Kidney (tissue), 14 donors: ENCODE results near the gene TMEM169. TPM values are rescaled to one million over a fixed set of nuclear protein-coding genes. Genes with fewer than 3 reads are reported as not detected.

Source experiments
- DNase-seq, 5 donors: peaks; one replicate each; pipeline ENCODE4 v3.0.0-alpha.2; 2013 to 2020
- FAIRE-seq: peaks from 2 replicates; lab custom pipeline; 2012; peaks lifted over from hg19 to GRCh38; lab: Jason Lieb, UNC
- H3K27ac ChIP-seq, 2 donors: one replicate each; pipeline ENCODE4 v1.7.0; 2013; ENCODE audit warnings: low read depth in 2 of 2, low read length in 2 of 2, inconsistent platforms in 1 of 2
- H3K27me3 ChIP-seq: one replicate; pipeline ENCODE4 v1.7.1; 2013; ENCODE audit warnings: low read length, inconsistent platforms; ENCODE audit not compliant: control insufficient read depth, insufficient read depth
- H3K36me3 ChIP-seq, 3 donors: one replicate each; pipeline versions ENCODE4 v1.7.0 to v1.7.1; 2013; ENCODE audit warnings: low read length in 3 of 3, control low read depth in 1 of 3, inconsistent platforms in 1 of 3; ENCODE audit not compliant: insufficient read depth in 3 of 3, control insufficient read depth in 2 of 3
- H3K4me1 ChIP-seq, 3 donors: one replicate each; pipeline versions ENCODE4 v1.7.0 to v1.7.1; 2013; ENCODE audit warnings: low read length in 3 of 3, inconsistent platforms in 1 of 3, low read depth in 1 of 3; ENCODE audit not compliant: control insufficient read depth in 2 of 3, insufficient read depth in 2 of 3
- H3K4me3 ChIP-seq, 3 donors: one replicate each; pipeline versions ENCODE4 v1.7.0 to v1.8.1; 2013; ENCODE audit warnings: low read length in 3 of 3, control low read depth in 1 of 3, inconsistent platforms in 1 of 3
- H3K9ac ChIP-seq, 3 donors: one replicate each; pipeline versions ENCODE4 v1.7.0 to v1.7.1; 2013; ENCODE audit warnings: low read length in 3 of 3, control low read depth in 1 of 3, inconsistent platforms in 1 of 3
- H3K9me3 ChIP-seq, 3 donors: one replicate each; pipeline versions ENCODE4 v1.7.0 to v1.7.1; 2013; ENCODE audit warnings: low read length in 3 of 3, control low read depth in 1 of 3, inconsistent platforms in 1 of 3; ENCODE audit not compliant: control insufficient read depth in 2 of 3, insufficient read depth in 1 of 3
- CTCF ChIP-seq: IDR thresholded peaks from 3 replicates; pipeline ENCODE4 v1.5.1; 2012; ENCODE audit warnings: mild to moderate bottlenecking, moderate library complexity, borderline replicate concordance; ENCODE audit not compliant: insufficient read depth; ENCODE audit errors: extremely low read depth
- intact Hi-C: fragments of 100-400 bp; cut with DNase I; formaldehyde crosslinking; loops from one replicate; pipeline ENCODE4 v1.11.1; 2022
- polyA plus RNA-seq: library from polyadenylated mRNA; stranded (reverse); fragments of 350-450 nt; fragmentation: Illumina TruSeq; extraction: RNeasy Lipid Tissue Mini Kit (QIAGEN cat#74804); gene quantifications from one replicate; pipeline ENCODE4 v1.2.3, GENCODE V29; 2014; ENCODE audit warnings: low read depth, low replicate concordance; ENCODE audit not compliant: insufficient read depth
- total RNA-seq: library from RNA; stranded (reverse); fragmentation: NEBNext Ultra II Directional; extraction: Animal tissue kit (Norgen Biotek cat#: 25700); gene quantifications from one replicate; pipeline ENCODE4 v1.2.1, GENCODE V29; 2021
- donor health status: control.
- donor health status: control.
- donor health status: control.
- donor health status: control.
- donor health status: control.
- donor health status: DM: yes; HTN: yes; CAD: no.
- donor health status: Normal renal cell carcinoma (clear cell type).

The TMEM169 gene
- total and polyA plus RNA-seq, 2 donors from 2014 or later, result 1.6 to 4.6 TPM

DNA sequence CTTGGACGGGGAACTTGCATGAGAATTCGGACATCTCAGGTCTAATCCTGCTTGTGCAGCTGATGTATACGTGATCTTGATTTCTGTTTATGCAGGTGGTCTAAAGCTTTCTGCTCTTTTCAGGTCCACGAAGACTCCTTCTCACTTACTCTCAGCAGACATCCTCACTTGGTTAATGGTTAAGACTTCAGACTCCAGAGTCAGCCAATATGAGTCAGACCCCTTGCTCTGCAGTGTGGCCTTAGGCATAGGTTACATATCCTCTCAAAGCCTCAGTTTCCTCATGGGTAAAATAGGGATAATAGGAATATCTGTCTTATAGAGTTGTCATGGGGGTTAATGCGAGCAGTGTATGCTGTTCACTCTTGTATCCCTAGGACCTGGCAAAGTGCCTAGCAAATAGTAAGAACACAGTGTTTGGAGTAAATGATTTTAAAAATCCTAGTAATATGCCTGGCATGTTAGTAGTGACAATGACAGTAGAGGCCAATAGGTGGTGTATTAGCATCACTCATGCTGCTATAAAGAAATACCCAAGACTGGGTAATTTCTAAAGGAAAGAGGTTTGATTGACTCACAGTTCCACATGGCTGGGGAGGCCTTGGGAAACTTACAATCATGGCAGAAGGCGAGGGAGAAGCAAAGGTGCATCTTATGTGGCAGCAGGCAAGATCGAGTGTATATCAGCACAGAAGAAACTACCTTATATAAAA is 69.8 kb downstream of the TMEM169 start:
- H3K4me1 ChIP-seq, result no peaks in the 10 kb centered on the region
- no peak for TF ChIP-seq CTCF
- peaks cover 18 to 66% (median 32%) of the 10 kb centered on the region in 3 donors for H3K36me3 ChIP-seq
- no peaks in the 10 kb centered on the region for H3K9me3 ChIP-seq
- no peak overlapping the region for H3K9ac ChIP-seq
- intact Hi-C loops, result no loop called here
- H3K27me3 ChIP-seq, result no peaks in the 10 kb centered on the region
- DNase-seq (no peak), FAIRE-seq (no peak)
- H3K4me3 ChIP-seq, result no peak overlapping the region
- no peak overlapping the region for H3K27ac ChIP-seq

Other genes starting within 250 kb of the TMEM169 start
- 16.7 TPM for gene MREG, start 68.4 kb upstream of the TMEM169 start, total RNA-seq
- 3.6 TPM for gene MREG, start 68.4 kb upstream of the TMEM169 start, polyA plus RNA-seq
- gene PECR, start 110 bp upstream of the TMEM169 start, total RNA-seq, result 28.4 TPM
- 36.0 TPM for gene PECR, start 110 bp upstream of the TMEM169 start, polyA plus RNA-seq
- gene XRCC5, start 27.4 kb downstream of the TMEM169 start, total RNA-seq, result 265 TPM
- gene XRCC5, start 27.4 kb downstream of the TMEM169 start, polyA plus RNA-seq, result 90.7 TPM